GM18861 (cell line): ENCODE results near the gene HERC2.

Experiments
- ATAC-seq: cut with Tn5 transposase; IDR thresholded peaks from one replicate; pipeline ENCODE4 v1.9.1; 2021; ENCODE audit not compliant: unreplicated experiment

The HERC2 gene

GRCh38 chr15:28079313-28079969 lies 242.5 kb downstream of the HERC2 start:
- no peak for ATAC-seq

GRCh38 chr15:28078191-28078719 lies 243.7 kb downstream of the HERC2 start:
- ATAC-seq, result no peak

GRCh38 chr15:28075573-28075972 lies 246.4 kb downstream of the HERC2 start:
- ATAC-seq, result no peak

GRCh38 chr15:28068930-28069329 lies 253.0 kb downstream of the HERC2 start:
- ATAC-seq, result no peak

GRCh38 chr15:28066231-28066630 lies 255.7 kb downstream of the HERC2 start:
- no peak for ATAC-seq
